HEK293 (cell line): ENCODE results near the gene TMEM72.

Experiments used
- CTCF ChIA-PET: fragments of 350-600 bp; formaldehyde crosslinking; extraction: SDS; loops from one replicate; lab custom pipeline; 2021; ENCODE audit warnings: antibody characterized with exemption; lab: Yijun Ruan, JAX
- POLR2A ChIA-PET: fragments of 300-600 bp; formaldehyde crosslinking; extraction: SDS; loops from one replicate; lab custom pipeline; 2020; ENCODE audit warnings: antibody characterized with exemption, inconsistent platforms; lab: Yijun Ruan, JAX
- H3K27ac ChIP-seq: fragments of 200-500 bp; sonication (Bioruptor generic); 2 replicates; pipeline ENCODE4 v1.5.1; 2014; ENCODE audit warnings: low read depth, low read length, control low read depth, inconsistent platforms; ENCODE audit errors: extremely low read depth
- H3K36me3 ChIP-seq, 2 experiments: fragments of 200-500 bp in 1 of 2; sonication (Bioruptor generic) in 1 of 2; 1 replicate in 1 of 2; 2 replicates in 1 of 2; pipeline ENCODE4 v1.5.1; 2014 to 2017; ENCODE audit warnings: inconsistent platforms in 2 of 2, low read length in 2 of 2; ENCODE audit not compliant: control insufficient read depth in 2 of 2, insufficient read depth in 1 of 2
- H3K4me1 ChIP-seq: fragments of 200-500 bp; sonication (Bioruptor generic); 2 replicates; pipeline ENCODE4 v1.5.1; 2014; ENCODE audit warnings: mild to moderate bottlenecking, low read length, inconsistent platforms; ENCODE audit not compliant: control insufficient read depth, insufficient read depth
- H3K4me3 ChIP-seq: 2 replicates; pipeline ENCODE4 v1.5.1; 2011; ENCODE audit warnings: low read depth, mild to moderate bottlenecking, control low read depth, low read length, moderate library complexity
- H3K9me3 ChIP-seq: fragments of 200-500 bp; sonication (Bioruptor generic); 2 replicates; pipeline ENCODE4 v1.5.1; 2014; ENCODE audit warnings: low read depth, low read length, inconsistent platforms; ENCODE audit not compliant: control insufficient read depth, insufficient read depth
- BCL11B ChIP-seq: fragments of 450-650 bp; formaldehyde crosslinking; IDR thresholded peaks from 2 replicates; pipeline ENCODE4 v1.5.1; 2016; ENCODE audit warnings: low read depth, missing biosample characterization, missing genetic modification characterization
- FEZF1 ChIP-seq: fragments of 450-650 bp; formaldehyde crosslinking; IDR thresholded peaks from 2 replicates; pipeline ENCODE4 v1.5.1; 2016; ENCODE audit warnings: missing biosample characterization, missing genetic modification characterization
- GLIS1 ChIP-seq: fragments of 450-650 bp; formaldehyde crosslinking; IDR thresholded peaks from 2 replicates; pipeline ENCODE4 v1.5.1; 2016; ENCODE audit warnings: missing biosample characterization, missing genetic modification characterization
- HOXC10 ChIP-seq: sonication (generic); formaldehyde crosslinking; IDR thresholded peaks from 2 replicates; pipeline ENCODE4 v1.8.1; 2023; ENCODE audit warnings: mild to moderate bottlenecking, missing genetic modification reagents
- OVOL3 ChIP-seq: fragments of 450-650 bp; formaldehyde crosslinking; IDR thresholded peaks from 2 replicates; pipeline ENCODE4 v1.5.1; 2016; ENCODE audit warnings: missing biosample characterization, missing genetic modification characterization
- SALL2 ChIP-seq: fragments of 450-650 bp; formaldehyde crosslinking; IDR thresholded peaks from 2 replicates; pipeline ENCODE4 v1.5.0; 2017; ENCODE audit warnings: missing biosample characterization, mild to moderate bottlenecking, missing genetic modification characterization, borderline replicate concordance
- ZBTB17 ChIP-seq: fragments of 450-650 bp; formaldehyde crosslinking; IDR thresholded peaks from 2 replicates; pipeline ENCODE4 v1.5.1; 2016; ENCODE audit warnings: missing biosample characterization, missing genetic modification characterization
- ZBTB6 ChIP-seq: fragments of 450-650 bp; formaldehyde crosslinking; IDR thresholded peaks from 2 replicates; pipeline ENCODE4 v1.5.1; 2017; ENCODE audit warnings: missing biosample characterization, missing genetic modification characterization
- ZBTB8A ChIP-seq: fragments of 450-650 bp; formaldehyde crosslinking; IDR thresholded peaks from 2 replicates; pipeline ENCODE4 v1.5.1; 2016; ENCODE audit warnings: missing biosample characterization, missing genetic modification characterization
- ZIC2 ChIP-seq: fragments of 450-650 bp; formaldehyde crosslinking; IDR thresholded peaks from 2 replicates; pipeline ENCODE4 v1.5.1; 2016; ENCODE audit warnings: missing biosample characterization, missing genetic modification characterization
- ZNF10 ChIP-seq: fragments of 450-650 bp; formaldehyde crosslinking; IDR thresholded peaks from 2 replicates; pipeline ENCODE4 v1.5.1; 2017; ENCODE audit warnings: missing biosample characterization, missing genetic modification characterization
- ZNF18 ChIP-seq: fragments of 450-650 bp; formaldehyde crosslinking; IDR thresholded peaks from 2 replicates; pipeline ENCODE4 v1.5.1; 2016; ENCODE audit warnings: missing biosample characterization, missing genetic modification characterization
- ZNF223 ChIP-seq: fragments of 450-650 bp; formaldehyde crosslinking; IDR thresholded peaks from 2 replicates; pipeline ENCODE4 v1.5.1; 2016; ENCODE audit warnings: missing biosample characterization, missing genetic modification characterization
- ZNF292 ChIP-seq: fragments of 450-650 bp; formaldehyde crosslinking; IDR thresholded peaks from 2 replicates; pipeline ENCODE4 v1.5.1; 2016; ENCODE audit warnings: low read depth, missing biosample characterization, missing genetic modification characterization, borderline replicate concordance
- ZNF362 ChIP-seq: fragments of 450-650 bp; formaldehyde crosslinking; IDR thresholded peaks from 2 replicates; pipeline ENCODE4 v1.5.1; 2016; ENCODE audit warnings: missing biosample characterization, missing genetic modification characterization
- ZNF449 ChIP-seq: fragments of 450-650 bp; formaldehyde crosslinking; IDR thresholded peaks from 2 replicates; pipeline ENCODE4 v1.5.1; 2017; ENCODE audit warnings: missing biosample characterization, mild to moderate bottlenecking, missing genetic modification characterization, moderate library complexity
- ZNF488 ChIP-seq: fragments of 450-650 bp; formaldehyde crosslinking; IDR thresholded peaks from 2 replicates; pipeline ENCODE4 v1.5.1; 2016; ENCODE audit warnings: missing biosample characterization, missing genetic modification characterization
- ZNF600 ChIP-seq: fragments of 450-650 bp; formaldehyde crosslinking; IDR thresholded peaks from 2 replicates; pipeline ENCODE4 v1.5.1; 2016; ENCODE audit warnings: missing biosample characterization, missing genetic modification characterization
- ZNF654 ChIP-seq: fragments of 450-650 bp; formaldehyde crosslinking; IDR thresholded peaks from 2 replicates; pipeline ENCODE4 v1.5.1; 2016; ENCODE audit warnings: low read depth, missing biosample characterization, missing genetic modification characterization
- ZNF660 ChIP-seq: fragments of 450-650 bp; IDR thresholded peaks from 2 replicates; pipeline ENCODE4 v1.5.1; 2018; ENCODE audit warnings: missing biosample characterization, mild to moderate bottlenecking, missing genetic modification characterization
- ZNF707 ChIP-seq: fragments of 450-650 bp; formaldehyde crosslinking; IDR thresholded peaks from 2 replicates; pipeline ENCODE4 v1.5.1; 2016; ENCODE audit warnings: missing biosample characterization, missing genetic modification characterization
- ZSCAN23 ChIP-seq: fragments of 450-650 bp; formaldehyde crosslinking; IDR thresholded peaks from 2 replicates; pipeline ENCODE4 v1.5.1; 2016; ENCODE audit warnings: missing biosample characterization, missing genetic modification characterization

Gene TMEM72

GRCh38 chr10:44911081-44911540, at the start of gene TMEM72:
Gene TMEM72 (plus strand): TSS chr10:44911337. CDS start chr10:44911513, 176 bp downstream.
- H3K36me3 ChIP-seq, result no peaks in the 10 kb centered on the region
- no peak within 1 kb of the TSS for H3K4me3 ChIP-seq
- TF ChIP-seq ZNF488 (tag by site-specific recombination), result no peak
- TF ChIP-seq ZNF362 (tag by site-specific recombination), result no peak
- peak; percentile 66; the same call in 1 of the 2 replicates for TF ChIP-seq ZBTB6 (tag by site-specific recombination)
- no peak for TF ChIP-seq ZNF223 (tag by site-specific recombination)
- TF ChIP-seq FEZF1, result no peak
- no peak for TF ChIP-seq ZNF707 (tag by site-specific recombination)
- peak; percentile 90 for TF ChIP-seq ZNF600
- no peak for TF ChIP-seq ZNF292 (tag by site-specific recombination)
- TF ChIP-seq ZNF660, result no peak
- TF ChIP-seq ZNF10 (tag by site-specific recombination), result no peak
- peak; percentile 100 for TF ChIP-seq ZNF449
- TF ChIP-seq ZNF18, result peak; percentile 79; the same call in 1 of the 2 replicates
- TF ChIP-seq BCL11B, result no peak
- TF ChIP-seq ZNF654 (tag by site-specific recombination), result no peak
- no peak for TF ChIP-seq HOXC10 (CRISPR knock-in tag)
- TF ChIP-seq ZBTB17 (tag by site-specific recombination), result peak; percentile 54; the same call in 1 of the 2 replicates
- TF ChIP-seq OVOL3 (tag by site-specific recombination), result no peak
- TF ChIP-seq ZBTB8A, result peak; percentile 95
- ChIA-PET CTCF (no interaction called here), POLR2A (no interaction called here)
- no peaks in the 10 kb centered on the region for H3K4me1 ChIP-seq
- H3K27ac ChIP-seq, result no peak within 1 kb of the TSS
- H3K9me3 ChIP-seq, result no peaks in the 10 kb centered on the region

- Histone ChIP-seq H3K27ac (no peak overlapping the region), H3K4me1 (peaks cover 3% of the 10 kb centered on the region; the same call in 1 of the 2 replicates)
- POLR2A ChIA-PET, result no interaction called here
These were observed 49.0 kb upstream of the TMEM72 start for GRCh38 chr10:44862006-44862751.

More at GRCh38 chr10:44862006-44862751, 49.0 kb upstream of the TMEM72 start:
- Histone ChIP-seq H3K36me3 (no peaks in the 10 kb centered on the region), H3K9me3 (no peaks in the 10 kb centered on the region), H3K4me3 (no peak overlapping the region)
- TF ChIP-seq ZIC2 (tag by site-specific recombination), result peak; percentile 50; the same call in 1 of the 2 replicates
- TF ChIP-seq GLIS1 (tag by site-specific recombination), result peak; percentile 70
- TF ChIP-seq ZSCAN23 (tag by site-specific recombination), result no peak
- no peak for TF ChIP-seq SALL2 (tag by site-specific recombination)
- CTCF ChIA-PET, result interaction anchor here (0.6 to 1.0 kb wide), 4 partner anchors 12 to 1187 kb away, joined by 3 to 6 read pairs (median 3); no protein-coding TSS in a partner anchor
